Endothelial cell of umbilical vein (primary cell): Measurements from ENCODE around the gene CDH1. TPM values are rescaled to one million over a fixed set of nuclear protein-coding genes. Genes with fewer than 3 reads are reported as not detected.

Experiments
- BruUV-seq: library from RNA; stranded (reverse); fragments of 400-500 nt; replicated peaks from 2 replicates; lab custom pipeline; 2021; lab: Mats Ljungman, UMichigan
- CTCF ChIA-PET: fragments of 300-600, 350-600 bp; sonication (Branson Sonifier 250); formaldehyde crosslinking; loops from one replicate; lab custom pipeline; 2021; ENCODE audit warnings: antibody characterized with exemption, inconsistent platforms; lab: Charles Lee
- POLR2A ChIA-PET: fragments of 300-600, 350-600 bp; sonication (Branson Sonifier 250); formaldehyde crosslinking; loops from one replicate; lab custom pipeline; 2021; ENCODE audit warnings: antibody characterized with exemption, inconsistent platforms; lab: Charles Lee
- DNase-seq: peaks from one replicate; pipeline ENCODE4 v3.0.0-alpha.2; 2011; ENCODE audit warnings: low read depth, low spot score
- FAIRE-seq: peaks from 2 replicates; lab custom pipeline; 2011; peaks lifted over from hg19 to GRCh38; lab: Jason Lieb, UNC
- H2AFZ ChIP-seq: 2 replicates; pipeline ENCODE4 v1.6.0; 2012; ENCODE audit warnings: low read depth, low read length, control low read depth, inconsistent platforms
- H3K27ac ChIP-seq: 2 replicates; pipeline ENCODE4 v1.5.1; 2011; ENCODE audit warnings: low read depth, mild to moderate bottlenecking, control low read depth, low read length, moderate library complexity; ENCODE audit not compliant: insufficient read depth
- H3K27me3 ChIP-seq, 2 experiments: 2 replicates each; pipeline versions ENCODE4 v1.6.0 to v1.6.1; 2011; ENCODE audit warnings: low read length in 2 of 2, mixed read lengths in 1 of 2; ENCODE audit not compliant: control insufficient read depth in 2 of 2, insufficient read depth in 2 of 2
- H3K36me3 ChIP-seq, 2 experiments: 2 replicates in 1 of 2; 3 replicates in 1 of 2; pipeline ENCODE4 v1.5.1; 2011; ENCODE audit warnings: low read length in 2 of 2, mild to moderate bottlenecking in 1 of 2, moderate library complexity in 1 of 2; ENCODE audit not compliant: control insufficient read depth in 2 of 2, insufficient read depth in 2 of 2; ENCODE audit errors: extremely low read depth in 1 of 2
- H3K4me1 ChIP-seq: 3 replicates; pipeline ENCODE4 v1.5.1; 2011; ENCODE audit warnings: mild to moderate bottlenecking, low read length; ENCODE audit not compliant: control insufficient read depth, insufficient read depth; ENCODE audit errors: extremely low read depth
- H3K4me2 ChIP-seq: 2 replicates; pipeline ENCODE4 v1.6.1; 2011; ENCODE audit warnings: low read length, control low read depth, mixed read lengths; ENCODE audit not compliant: insufficient read depth
- H3K4me3 ChIP-seq, 3 experiments: fragments of 200-600 bp in 1 of 3; sonication (generic), shearing (Covaris generic) in 1 of 3; replicated peaks in 1 of 3; 2 replicates each; pipeline ENCODE4 v1.5.1; 2011 to 2016; ENCODE audit warnings: control low read depth in 3 of 3, low read length in 3 of 3, mild to moderate bottlenecking in 2 of 3, inconsistent platforms in 1 of 3, low read depth in 1 of 3, moderate library complexity in 1 of 3; ENCODE audit not compliant: insufficient read depth in 1 of 3
- H3K79me2 ChIP-seq: 2 replicates; pipeline ENCODE4 v1.6.0; 2012; ENCODE audit warnings: low read length, inconsistent platforms; ENCODE audit not compliant: control insufficient read depth, insufficient read depth
- H3K9ac ChIP-seq: replicated peaks from 2 replicates; pipeline ENCODE3; 2011; ENCODE audit warnings: low read length, control low read depth; ENCODE audit not compliant: insufficient read depth; ENCODE audit errors: extremely low read depth
- H3K9me1 ChIP-seq: replicated peaks from 3 replicates; pipeline ENCODE4 v1.6.0; 2011; ENCODE audit warnings: mild to moderate bottlenecking, low read length; ENCODE audit not compliant: control insufficient read depth, insufficient read depth; ENCODE audit errors: extremely low read depth
- H3K9me3 ChIP-seq: replicated peaks from 2 replicates; pipeline ENCODE4 v1.5.1; 2012; ENCODE audit warnings: low read length, inconsistent platforms; ENCODE audit not compliant: control insufficient read depth, insufficient read depth
- H4K20me1 ChIP-seq: replicated peaks from 2 replicates; pipeline ENCODE3; 2011; ENCODE audit warnings: mild to moderate bottlenecking, low read length; ENCODE audit not compliant: control insufficient read depth, insufficient read depth; ENCODE audit errors: extremely low read depth
- EZH2 ChIP-seq: IDR thresholded peaks from 2 replicates; pipeline ENCODE4 v1.6.1; 2012; ENCODE audit warnings: borderline replicate concordance, low read depth, mild to moderate bottlenecking, moderate library complexity, low read length, inconsistent platforms; ENCODE audit not compliant: severe bottlenecking
- FOS ChIP-seq: IDR thresholded peaks from 2 replicates; pipeline ENCODE4 v1.6.1; 2011; ENCODE audit warnings: mild to moderate bottlenecking, low read length, moderate library complexity, borderline replicate concordance; ENCODE audit not compliant: insufficient read depth
- GATA2 ChIP-seq: IDR thresholded peaks from 2 replicates; pipeline ENCODE4 v1.7.0; 2011; ENCODE audit warnings: low read depth, mild to moderate bottlenecking, moderate library complexity, mixed read lengths, low read length; ENCODE audit not compliant: insufficient read length, insufficient read depth
- JUN ChIP-seq: IDR thresholded peaks from 2 replicates; pipeline ENCODE4 v1.6.1; 2011; ENCODE audit warnings: borderline replicate concordance, low read depth; ENCODE audit not compliant: insufficient read length, insufficient read depth
- MYC ChIP-seq: IDR thresholded peaks from one replicate; pipeline ENCODE4 v1.6.1; 2011; ENCODE audit warnings: mild to moderate bottlenecking, low read depth, low read length
- POLR2A ChIP-seq: IDR thresholded peaks from 2 replicates; pipeline ENCODE4 v1.6.1; 2012; ENCODE audit warnings: low read depth, mild to moderate bottlenecking, control low read depth, low read length
- POLR2AphosphoS5 ChIP-seq: IDR thresholded peaks from 2 replicates; pipeline ENCODE4 v1.6.1; 2012; ENCODE audit warnings: low read depth, mild to moderate bottlenecking, control low read depth, low read length, moderate library complexity; ENCODE audit not compliant: insufficient read depth
- dilution Hi-C: fragments of 300-500 bp; cut with MboI; formaldehyde crosslinking; loops from one replicate; pipeline ENCODE4 v1.15.0; 2019; ENCODE audit warnings: low sequenced_read_pairs; ENCODE audit not compliant: extremely low pct_ligation_motif_present
- intact Hi-C: fragments of 100-400 bp; cut with micrococcal nuclease; formaldehyde crosslinking; loops from one replicate; pipeline ENCODE4 v1.10.0; 2022
- polyA plus RNA-seq, 4 experiments: library from polyadenylated mRNA; depleted of rRNA in 3 of 4; stranded (reverse) in 3 of 4; unstranded in 1 of 4; fragments of >200 nt; gene quantifications; 2 replicates each; pipeline versions ENCODE4 v1.2.1 to v1.2.3, GENCODE V29; 2011 to 2012; ENCODE audit warnings: missing spikeins in 1 of 4
- total RNA-seq: library from RNA; stranded (reverse); gene quantifications from 2 replicates; pipeline ENCODE4 v1.2.3, GENCODE V29; 2021
- TF ChIP-seq, protein P1 (sequence below): IDR thresholded peaks from 2 replicates; pipeline ENCODE4 v1.6.1; 2011; ENCODE audit not compliant: insufficient read depth, insufficient read length
- TF ChIP-seq, protein P2 (sequence below), 2 donors: IDR thresholded peaks; 1 replicate in 1 of 2; 2 replicates in 1 of 2; pipeline ENCODE4 v1.5.1; 2011; ENCODE audit warnings: low read length in 2 of 2, mild to moderate bottlenecking in 2 of 2, moderate library complexity in 2 of 2, control low read depth in 1 of 2, inconsistent platforms in 1 of 2, low read depth in 1 of 2; ENCODE audit not compliant: insufficient read depth in 1 of 2; ENCODE audit errors: extremely low read depth in 1 of 2

The CDH1 gene
- total and polyA plus RNA-seq, 2 donors (not counting 3 experiments of a cell fraction or from before 2014, with no cell fraction given): 0.28 to 0.69 TPM

DNA sequence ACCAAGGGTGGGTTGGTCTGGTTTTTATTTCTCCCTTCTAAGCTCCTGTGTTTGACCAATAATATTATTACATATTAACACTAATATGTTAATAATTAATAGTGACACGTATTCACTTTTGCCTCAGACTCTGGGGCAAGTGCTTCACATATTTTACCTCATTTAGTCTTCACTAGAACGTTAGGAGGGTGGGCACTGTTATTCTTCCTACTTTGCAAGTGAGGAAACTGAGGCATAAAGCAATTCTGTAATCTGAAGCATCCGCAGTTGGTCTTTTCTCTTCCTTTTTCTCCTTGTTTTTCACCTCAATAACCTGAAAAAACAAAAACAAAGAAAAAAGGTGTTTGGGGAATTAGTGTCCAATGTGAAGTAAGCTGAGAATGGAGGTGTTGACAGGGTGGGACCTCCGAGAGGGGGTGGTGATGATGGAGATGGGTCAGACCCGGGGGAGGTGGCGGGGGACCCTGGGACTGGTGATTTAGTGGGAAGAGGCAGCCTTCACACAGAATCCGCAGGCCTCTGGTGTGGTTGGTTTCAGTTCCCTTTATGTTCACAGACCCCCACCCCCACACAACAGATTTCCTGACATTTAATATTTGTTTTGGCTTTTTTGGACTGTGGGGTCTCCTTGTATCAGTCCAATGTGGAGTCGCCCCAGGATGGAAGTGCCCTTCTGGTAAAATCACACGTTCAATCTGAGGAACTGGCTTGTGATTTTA, 3.7 kb downstream of the CDH1 start:
- Histone ChIP-seq H2AFZ (no peak overlapping the region), H3K4me3 (no peak overlapping the region), H3K27ac (no peak overlapping the region), H3K4me1 (no peaks in the 10 kb centered on the region), H3K9me1 (no peaks in the 10 kb centered on the region), H3K36me3 (no peaks in the 10 kb centered on the region), H3K9me3 (no peaks in the 10 kb centered on the region), H3K27me3 (peaks cover 26 to 33% of the 10 kb centered on the region in 2 experiments), H3K9ac (no peak overlapping the region), H4K20me1 (no peaks in the 10 kb centered on the region), H3K4me2 (no peak overlapping the region), H3K79me2 (no peaks in the 10 kb centered on the region)
- intact Hi-C loops: no loop called here
- FAIRE-seq (no peak), DNase-seq (no peak)
- ChIA-PET POLR2A (no interaction called here), CTCF (interaction anchor here (0.6 kb wide), 1 partner anchor 212 kb away, joined by 3 read pairs; no protein-coding TSS in a partner anchor)
- dilution Hi-C loops: no loop called here
- TF ChIP-seq EZH2 (no peak), FOS (no peak), JUN (no peak), POLR2A (no peak), GATA2 (no peak), POLR2AphosphoS5 (no peak), MYC (no peak)
- TF ChIP-seq, protein P1, sequence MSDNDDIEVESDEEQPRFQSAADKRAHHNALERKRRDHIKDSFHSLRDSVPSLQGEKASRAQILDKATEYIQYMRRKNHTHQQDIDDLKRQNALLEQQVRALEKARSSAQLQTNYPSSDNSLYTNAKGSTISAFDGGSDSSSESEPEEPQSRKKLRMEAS: no peak
- TF ChIP-seq, protein P2, sequence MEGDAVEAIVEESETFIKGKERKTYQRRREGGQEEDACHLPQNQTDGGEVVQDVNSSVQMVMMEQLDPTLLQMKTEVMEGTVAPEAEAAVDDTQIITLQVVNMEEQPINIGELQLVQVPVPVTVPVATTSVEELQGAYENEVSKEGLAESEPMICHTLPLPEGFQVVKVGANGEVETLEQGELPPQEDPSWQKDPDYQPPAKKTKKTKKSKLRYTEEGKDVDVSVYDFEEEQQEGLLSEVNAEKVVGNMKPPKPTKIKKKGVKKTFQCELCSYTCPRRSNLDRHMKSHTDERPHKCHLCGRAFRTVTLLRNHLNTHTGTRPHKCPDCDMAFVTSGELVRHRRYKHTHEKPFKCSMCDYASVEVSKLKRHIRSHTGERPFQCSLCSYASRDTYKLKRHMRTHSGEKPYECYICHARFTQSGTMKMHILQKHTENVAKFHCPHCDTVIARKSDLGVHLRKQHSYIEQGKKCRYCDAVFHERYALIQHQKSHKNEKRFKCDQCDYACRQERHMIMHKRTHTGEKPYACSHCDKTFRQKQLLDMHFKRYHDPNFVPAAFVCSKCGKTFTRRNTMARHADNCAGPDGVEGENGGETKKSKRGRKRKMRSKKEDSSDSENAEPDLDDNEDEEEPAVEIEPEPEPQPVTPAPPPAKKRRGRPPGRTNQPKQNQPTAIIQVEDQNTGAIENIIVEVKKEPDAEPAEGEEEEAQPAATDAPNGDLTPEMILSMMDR (IDR thresholded peaks at IDR 0.05; ENCODE audit: extremely low read depth in 1 of 2, insufficient read depth in 1 of 2, low read depth in 1 of 2, low read length in 2 of 2): no peak
- no TSS peak for BruUV-seq
